IPS-18c (cell line): ENCODE data around the gene NDP.

Experiments
- H3K4me3 ChIP-seq: 2 replicates; pipeline ENCODE4 v1.7.0; 2013; ENCODE audit warnings: low read depth, mild to moderate bottlenecking, low read length, moderate library complexity; ENCODE audit not compliant: insufficient read depth
- H3K9me3 ChIP-seq: one replicate; pipeline ENCODE4 v1.6.1; 2013; ENCODE audit warnings: mild to moderate bottlenecking, low read length, moderate library complexity; ENCODE audit not compliant: control insufficient read depth, insufficient read depth

The NDP gene, protein sequence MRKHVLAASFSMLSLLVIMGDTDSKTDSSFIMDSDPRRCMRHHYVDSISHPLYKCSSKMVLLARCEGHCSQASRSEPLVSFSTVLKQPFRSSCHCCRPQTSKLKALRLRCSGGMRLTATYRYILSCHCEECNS

DNA sequence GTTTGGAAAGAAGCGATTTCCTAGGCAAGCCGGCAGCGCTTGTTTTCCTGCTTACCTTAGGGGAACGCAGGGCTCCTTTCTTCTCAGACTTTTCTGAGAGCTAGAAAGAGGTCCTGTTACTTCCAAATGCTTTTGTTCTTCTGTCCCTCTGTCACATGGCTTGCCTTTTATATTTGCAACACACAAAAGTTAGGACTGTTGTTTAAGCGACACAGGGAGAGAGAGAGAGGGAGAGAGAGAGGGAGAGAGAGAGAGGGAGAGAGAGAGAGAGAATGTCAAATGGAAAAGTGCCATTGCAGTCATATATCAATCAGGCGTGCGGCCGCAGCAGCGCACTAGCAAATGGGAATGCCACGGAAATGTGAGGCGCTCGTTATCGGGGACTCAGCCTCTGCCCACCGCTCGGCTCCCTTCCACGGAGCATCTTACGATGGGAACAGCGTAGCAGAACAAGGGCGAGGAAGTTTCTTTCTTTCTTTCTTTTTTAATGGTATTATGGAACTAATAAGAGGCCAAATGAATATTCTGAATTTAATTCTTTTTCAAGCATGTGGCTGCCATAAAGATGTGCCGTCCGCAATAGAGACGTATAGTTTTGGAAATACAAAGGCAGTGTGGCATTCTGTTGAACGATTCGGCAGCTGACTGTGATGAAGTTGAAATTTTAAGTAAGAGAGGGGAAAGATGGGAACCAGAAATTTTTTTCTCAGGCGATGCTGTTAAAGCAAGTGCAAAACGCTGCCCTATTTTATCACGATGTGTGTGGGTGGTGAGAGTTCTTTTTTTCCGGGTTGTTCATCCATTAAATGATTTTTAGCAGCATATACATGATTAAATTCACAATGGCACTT lies at the start of gene NDP:
NDP (minus strand) TSS at position 142 of the 851 bp plus-strand sequence. CDS start 14,745 bp downstream, outside the sequence.
- Histone ChIP-seq H3K9me3 (peaks cover 6% of the 10 kb centered on the region), H3K4me3 (peak within 1 kb of the TSS; percentile 29; the same call in 1 of the 2 replicates)

DNA sequence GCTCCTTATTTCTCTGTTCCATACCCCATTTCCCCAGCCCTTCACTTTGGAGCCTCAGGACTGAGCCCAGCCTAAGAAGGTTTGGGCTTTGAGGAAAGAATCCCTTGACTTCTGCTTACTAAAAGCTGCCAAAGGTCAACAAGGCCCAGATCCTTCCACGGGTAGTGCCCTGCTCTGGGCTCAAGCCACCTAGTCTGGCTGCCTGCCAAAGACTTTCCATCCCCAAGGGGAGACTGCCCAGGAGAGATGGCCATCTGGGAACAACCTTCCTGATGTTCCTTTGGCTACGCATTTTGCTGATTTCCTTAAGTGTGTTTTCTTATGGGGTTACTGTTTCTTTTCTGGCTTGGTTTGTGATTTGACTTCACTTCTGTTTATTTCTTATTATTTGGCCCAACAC lies 49.8 kb upstream of the NDP start:
- no peak overlapping the region for H3K4me3 ChIP-seq
- no peaks in the 10 kb centered on the region for H3K9me3 ChIP-seq

DNA sequence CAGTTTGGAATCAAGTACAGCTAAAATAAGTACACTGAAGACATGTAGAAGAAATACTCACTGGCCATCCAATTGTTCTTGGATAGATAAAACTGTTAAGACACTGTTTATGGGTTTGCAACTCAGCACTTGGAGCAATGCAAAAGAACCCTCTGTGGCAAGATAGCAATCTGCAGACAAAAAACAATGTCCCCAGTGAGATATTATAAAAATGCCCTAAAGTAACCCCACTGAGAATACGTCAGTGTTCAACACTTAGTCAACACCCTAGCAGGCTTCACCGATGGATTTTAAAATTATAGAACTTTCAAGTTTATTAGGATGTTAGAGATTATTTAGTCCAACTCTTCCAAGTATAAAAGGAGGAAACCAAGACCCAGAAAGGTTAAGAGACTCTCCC lies 47.5 kb upstream of the NDP start:
- H3K4me3 ChIP-seq = no peak overlapping the region
- no peaks in the 10 kb centered on the region for H3K9me3 ChIP-seq

DNA sequence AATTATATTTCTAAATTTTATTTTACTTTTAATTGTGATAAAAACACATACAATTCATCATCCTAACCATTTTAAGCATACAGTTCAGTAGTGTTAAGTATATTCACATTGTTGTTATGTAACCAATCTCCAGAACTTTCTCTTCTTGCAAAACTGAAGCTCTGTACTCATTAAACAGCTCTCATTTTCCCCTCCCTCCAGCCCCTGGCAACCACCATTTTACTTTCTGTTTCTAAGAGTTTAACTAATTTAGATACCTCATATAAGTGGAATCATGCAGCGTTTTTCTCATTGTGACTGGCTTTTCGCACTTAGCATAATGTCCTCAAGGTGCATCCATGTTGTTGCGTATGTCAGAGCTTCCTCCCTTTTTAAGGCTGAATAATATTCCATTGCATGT lies 46.7 kb upstream of the NDP start:
- Histone ChIP-seq H3K4me3 (no peak overlapping the region), H3K9me3 (no peaks in the 10 kb centered on the region)

DNA sequence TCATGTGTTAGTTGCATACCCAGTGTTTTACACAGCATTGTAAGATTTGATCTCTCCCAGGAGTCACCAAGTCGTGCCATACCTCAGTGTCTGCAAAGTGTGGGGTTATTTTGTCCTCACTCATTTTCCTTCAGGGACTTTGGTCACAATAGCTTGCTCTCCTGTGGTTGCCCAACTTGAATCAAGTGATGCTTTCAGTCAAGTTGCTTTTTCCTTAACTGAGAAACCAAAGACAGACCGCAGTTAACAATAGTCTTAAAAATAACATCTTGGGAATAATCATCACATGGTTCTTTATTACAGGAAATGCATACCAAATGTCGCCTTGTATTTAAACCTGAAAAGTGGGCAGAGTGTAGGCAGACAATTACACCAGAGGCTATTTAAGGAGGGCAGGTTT lies 44.5 kb upstream of the NDP start:
- H3K4me3 ChIP-seq = no peak overlapping the region
- no peaks in the 10 kb centered on the region for H3K9me3 ChIP-seq

DNA sequence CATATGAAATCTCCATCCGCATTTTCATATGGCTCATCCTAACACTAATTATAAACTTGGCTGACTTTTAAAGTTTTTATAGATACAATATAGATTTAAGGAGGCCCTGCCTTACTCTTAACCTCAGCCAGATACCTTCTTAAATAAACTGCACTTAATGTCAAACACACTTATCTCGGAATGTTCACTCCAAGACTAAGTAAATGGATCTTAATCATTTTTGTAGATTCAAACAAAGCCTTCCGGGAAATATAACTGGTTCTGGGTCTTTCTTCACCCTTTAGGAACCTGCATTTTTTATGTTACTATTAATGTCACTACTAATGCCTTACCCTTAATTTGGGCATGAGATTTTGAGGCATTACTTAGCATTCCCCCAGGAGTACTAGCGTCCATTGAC lies 43.7 kb upstream of the NDP start:
- no peaks in the 10 kb centered on the region for H3K9me3 ChIP-seq
- H3K4me3 ChIP-seq = no peak overlapping the region

GRCh38 chrX:44012484-44013096 lies 39.4 kb upstream of the NDP start:
- Histone ChIP-seq H3K9me3 (no peaks in the 10 kb centered on the region), H3K4me3 (no peak overlapping the region)

DNA sequence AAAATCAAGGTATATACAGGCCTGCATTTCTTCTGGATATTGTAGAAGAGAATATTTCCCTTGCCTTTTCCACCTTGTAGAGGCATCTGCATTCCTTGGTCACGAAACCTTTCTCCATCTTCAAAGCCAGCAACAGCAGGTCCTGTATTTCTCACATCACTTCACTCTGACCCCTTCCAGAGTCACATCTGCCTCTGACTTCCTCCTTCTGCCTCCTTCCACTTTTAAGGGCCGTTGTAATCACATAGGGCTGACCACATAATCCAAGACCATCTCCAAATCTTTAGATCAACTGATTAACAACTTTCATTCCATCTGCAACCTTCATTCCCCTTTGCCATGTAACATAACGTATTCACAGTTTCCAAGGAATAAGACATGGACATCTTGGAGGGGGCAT lies 38.3 kb upstream of the NDP start:
- Histone ChIP-seq H3K4me3 (no peak overlapping the region), H3K9me3 (no peaks in the 10 kb centered on the region)

DNA sequence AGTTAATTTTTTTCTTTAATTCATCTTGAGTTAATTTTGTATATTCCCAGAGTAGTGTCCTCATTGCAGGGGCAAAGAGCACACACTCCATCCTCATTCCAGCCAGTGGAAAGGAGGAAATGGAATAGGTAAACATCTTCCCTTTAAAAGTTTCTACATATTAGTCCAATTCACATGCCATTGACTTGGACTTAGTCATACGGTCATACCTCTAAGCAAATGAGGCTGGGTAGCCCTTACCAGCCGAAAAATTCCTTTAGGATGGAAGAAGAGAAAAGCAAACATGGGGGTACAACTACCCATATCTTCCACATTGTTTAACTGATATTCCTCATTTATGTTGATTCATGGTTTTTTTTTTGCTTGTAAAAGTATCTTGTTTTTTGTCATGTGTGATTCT lies 37.4 kb upstream of the NDP start:
- Histone ChIP-seq H3K9me3 (no peaks in the 10 kb centered on the region), H3K4me3 (no peak overlapping the region)

GRCh38 chrX:44006081-44006480 lies 32.9 kb upstream of the NDP start:
- Histone ChIP-seq H3K4me3 (no peak overlapping the region), H3K9me3 (peaks cover 4% of the 10 kb centered on the region)

- Histone ChIP-seq H3K9me3 (peaks cover 8% of the 10 kb centered on the region), H3K4me3 (no peak overlapping the region)
These were observed 30.8 kb upstream of the NDP start for GRCh38 chrX:44003975-44004374.

DNA sequence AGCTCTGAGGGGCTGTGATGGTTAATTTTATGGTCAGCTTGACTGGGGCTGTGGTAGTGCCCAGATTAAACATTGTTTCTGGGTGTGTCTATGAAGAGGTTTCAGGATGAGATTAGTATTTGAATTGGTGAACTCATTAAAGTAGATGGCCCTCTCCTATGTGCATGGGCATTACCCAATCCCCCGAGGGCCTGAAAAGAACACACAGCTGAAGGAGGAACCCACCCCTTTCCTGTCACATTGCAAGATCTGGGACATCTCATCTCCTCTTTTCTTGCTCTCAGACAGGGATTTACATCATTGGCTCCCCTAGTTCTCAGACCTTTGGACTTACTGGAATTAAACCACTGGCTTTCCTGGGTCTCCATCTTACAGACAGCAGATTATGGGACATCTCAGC lies 29.4 kb upstream of the NDP start:
- peaks cover 8% of the 10 kb centered on the region for H3K9me3 ChIP-seq
- no peak overlapping the region for H3K4me3 ChIP-seq

DNA sequence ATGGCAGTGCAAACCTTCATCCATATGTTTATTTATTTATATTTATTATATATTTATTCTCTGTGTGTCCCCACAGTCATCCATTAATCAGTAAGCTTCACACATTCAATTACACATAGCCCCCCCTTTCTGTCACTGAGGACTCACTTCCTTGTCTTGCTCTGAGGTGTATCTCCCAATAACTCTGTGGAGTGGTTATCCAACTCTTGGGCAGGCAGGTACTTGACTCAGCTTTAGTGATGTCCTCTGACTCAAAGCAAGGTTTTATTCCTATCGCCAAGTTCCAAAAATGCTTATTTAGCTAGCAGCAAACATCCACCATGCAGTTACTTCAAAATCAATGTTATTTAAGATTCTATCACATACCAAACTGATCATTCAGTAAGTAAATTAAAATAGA lies 25.2 kb upstream of the NDP start:
- Histone ChIP-seq H3K9me3 (peaks cover 4% of the 10 kb centered on the region), H3K4me3 (no peak overlapping the region)

GRCh38 chrX:43996491-43996890 lies 23.3 kb upstream of the NDP start:
- Histone ChIP-seq H3K4me3 (no peak overlapping the region), H3K9me3 (peaks cover 4% of the 10 kb centered on the region)

- no peak overlapping the region for H3K4me3 ChIP-seq
- H3K9me3 ChIP-seq = no peaks in the 10 kb centered on the region
These were observed 12.9 kb upstream of the NDP start for GRCh38 chrX:43986083-43986482.

- no peak overlapping the region; the same call in 1 of the 2 replicates for H3K4me3 ChIP-seq
- no peaks in the 10 kb centered on the region for H3K9me3 ChIP-seq
These were observed 12.3 kb upstream of the NDP start for GRCh38 chrX:43985511-43985910.

DNA sequence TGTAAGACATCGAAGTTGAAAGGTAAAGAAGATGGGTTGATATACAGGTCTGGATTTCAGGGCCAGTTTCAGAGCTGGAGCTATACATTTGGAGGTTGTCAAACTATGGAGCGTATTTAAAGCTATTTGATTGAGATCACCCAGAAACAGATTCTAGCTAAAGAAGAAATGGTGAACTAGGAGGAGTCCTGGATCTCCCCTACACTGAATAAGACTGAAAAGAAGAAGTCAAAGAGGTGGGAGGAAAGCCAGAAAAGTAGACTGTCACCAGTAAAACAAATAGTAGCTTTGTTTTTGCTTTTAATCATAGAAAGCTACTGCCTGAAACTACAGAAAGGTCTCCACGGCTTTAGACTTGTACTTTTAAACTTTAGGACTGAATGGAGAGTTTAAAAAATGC lies 5.0 kb upstream of the NDP start:
- Histone ChIP-seq H3K4me3 (no peak overlapping the region), H3K9me3 (no peaks in the 10 kb centered on the region)

- no peaks in the 10 kb centered on the region for H3K9me3 ChIP-seq
- H3K4me3 ChIP-seq = no peak overlapping the region
These were observed 3.0 kb upstream of the NDP start for GRCh38 chrX:43976205-43976604.
